Loucy (cell line): ENCODE measurements around the gene SORBS1.

ENCODE experiments used
- EZH2phosphoT487 ChIP-seq: fragments of 200-600 bp; IDR thresholded peaks from 2 replicates; pipeline ENCODE4 v1.6.1; 2018; ENCODE audit warnings: antibody characterized with exemption, mild to moderate bottlenecking, moderate library complexity, borderline replicate concordance
- TF ChIP-seq, protein P1 (sequence below): fragments of 200-600 bp; sonication (generic); conservative IDR thresholded peaks from 2 replicates; pipeline ENCODE4 v1.5.1; 2014; ENCODE audit warnings: mild to moderate bottlenecking, antibody characterized with exemption, low read length

DNA sequence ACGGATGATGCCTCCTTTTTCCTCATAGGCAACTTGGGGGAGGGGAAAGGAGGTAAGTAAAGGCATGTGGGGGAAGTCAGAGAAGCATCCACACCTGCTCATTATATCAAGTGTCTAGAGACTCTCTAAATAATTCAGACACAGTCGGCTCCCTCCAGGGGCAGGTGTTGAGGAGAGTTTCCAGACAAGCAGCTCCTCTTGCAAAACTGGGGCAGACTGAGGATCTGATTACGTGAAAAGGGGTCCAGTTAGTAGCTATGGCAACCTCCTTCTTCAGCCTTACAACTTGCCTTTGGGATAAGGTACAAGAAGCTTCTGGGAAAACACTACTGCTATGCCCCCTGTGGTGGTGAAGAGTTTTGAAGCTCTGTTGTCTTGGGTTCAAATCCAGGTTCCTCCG is 39.0 kb upstream of the SORBS1 start:
- TF ChIP-seq, protein P1, sequence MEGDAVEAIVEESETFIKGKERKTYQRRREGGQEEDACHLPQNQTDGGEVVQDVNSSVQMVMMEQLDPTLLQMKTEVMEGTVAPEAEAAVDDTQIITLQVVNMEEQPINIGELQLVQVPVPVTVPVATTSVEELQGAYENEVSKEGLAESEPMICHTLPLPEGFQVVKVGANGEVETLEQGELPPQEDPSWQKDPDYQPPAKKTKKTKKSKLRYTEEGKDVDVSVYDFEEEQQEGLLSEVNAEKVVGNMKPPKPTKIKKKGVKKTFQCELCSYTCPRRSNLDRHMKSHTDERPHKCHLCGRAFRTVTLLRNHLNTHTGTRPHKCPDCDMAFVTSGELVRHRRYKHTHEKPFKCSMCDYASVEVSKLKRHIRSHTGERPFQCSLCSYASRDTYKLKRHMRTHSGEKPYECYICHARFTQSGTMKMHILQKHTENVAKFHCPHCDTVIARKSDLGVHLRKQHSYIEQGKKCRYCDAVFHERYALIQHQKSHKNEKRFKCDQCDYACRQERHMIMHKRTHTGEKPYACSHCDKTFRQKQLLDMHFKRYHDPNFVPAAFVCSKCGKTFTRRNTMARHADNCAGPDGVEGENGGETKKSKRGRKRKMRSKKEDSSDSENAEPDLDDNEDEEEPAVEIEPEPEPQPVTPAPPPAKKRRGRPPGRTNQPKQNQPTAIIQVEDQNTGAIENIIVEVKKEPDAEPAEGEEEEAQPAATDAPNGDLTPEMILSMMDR = peak; percentile 15; the same call in 1 of the 2 replicates
- no peak for TF ChIP-seq EZH2phosphoT487
